Measurements from ENCODE around the gene GRM1. TPM values are rescaled to one million over a fixed set of nuclear protein-coding genes. Genes with fewer than 3 reads are reported as not detected.

GRM1 gene
- total and polyA plus RNA-seq, 9 of the 15 experiments (the other 6 are each of a cell fraction or from before 2014, with no cell fraction given): not detected

GRCh38 chr6:146146836-146147235 lies 118.0 kb downstream of the GRM1 start:
- ChIA-PET CTCF (ENCODE audit: low intra/inter-chr PET ratio) (no interaction called here), POLR2A (no interaction called here)
- no peaks in the 10 kb centered on the region for H3K4me1 ChIP-seq (replicated peaks in 1 of 2; ENCODE audit: control insufficient read depth in 2 of 2, insufficient read depth in 2 of 2, low read length in 2 of 2)
- no peak overlapping the region for H3K9ac ChIP-seq (ENCODE audit: insufficient read depth in 1 of 2, low read depth in 2 of 2, low read length in 2 of 2)
- H3K79me2 ChIP-seq (ENCODE audit: control insufficient read depth, insufficient read depth, low read length): no peaks in the 10 kb centered on the region
- BruUV-seq (replicated peaks): no TSS peak
- no peak for ATAC-seq
- no peak overlapping the region for H2AFZ ChIP-seq (ENCODE audit: low read depth, low read length)
- H4K20me1 ChIP-seq (replicated peaks; ENCODE audit: control insufficient read depth, insufficient read depth, low read length): no peaks in the 10 kb centered on the region
- DNase-seq (ENCODE audit: extremely low read depth in 1 of 4, low spot score in 3 of 4): no peak
- H3K4me2 ChIP-seq (ENCODE audit: insufficient read depth, low read length): no peak overlapping the region
- no peak for FAIRE-seq
- no peak overlapping the region for H3K4me3 ChIP-seq
- TF ChIP-seq KLF1 (tag; IDR thresholded peaks at IDR 0.05) (no peak), LEF1 (IDR thresholded peaks at IDR 0.05) (no peak), NR3C1 (CRISPR knock-in tag; IDR thresholded peaks at IDR 0.05) (no peak), PTBP1 (IDR thresholded peaks at IDR 0.05; ENCODE audit: low read depth, low read length) (no peak), BCOR (IDR thresholded peaks at IDR 0.05) (no peak), FOS (IDR thresholded peaks at IDR 0.05; ENCODE audit: extremely low read depth, insufficient read length) (no peak), ZNF583 (CRISPR knock-in tag; IDR thresholded peaks at IDR 0.05) (no peak), XRCC5 (IDR thresholded peaks at IDR 0.05; ENCODE audit: low read depth, low read length) (no peak), AFF4 (CRISPR knock-in tag; IDR thresholded peaks at IDR 0.05) (no peak), MECOM (CRISPR knock-in tag; IDR thresholded peaks at IDR 0.05) (no peak), TEAD4 (IDR thresholded peaks at IDR 0.05; ENCODE audit: low read length) (no peak), TEAD4 (CRISPR knock-in tag; IDR thresholded peaks at IDR 0.05; ENCODE audit: borderline replicate concordance) (no peak), DNMT1 (IDR thresholded peaks at IDR 0.05) (no peak), EP300 (IDR thresholded peaks at IDR 0.05; ENCODE audit: low read length) (no peak), MTA2 (IDR thresholded peaks at IDR 0.05; ENCODE audit: low read depth) (no peak), DMBX1 (CRISPR knock-in tag; IDR thresholded peaks at IDR 0.05; ENCODE audit: borderline replicate concordance) (no peak), RFX7 (CRISPR knock-in tag; IDR thresholded peaks at IDR 0.05) (no peak)
- intact Hi-C loops (cut with micrococcal nuclease): no loop called here
- in situ Hi-C loops (cut with MboI): no loop called here
- H3K9me3 ChIP-seq (replicated peaks; ENCODE audit: control insufficient read depth, insufficient read depth, low read depth, low read length): 0 out of 2 replicates have a peak, but pooled peaks cover 1% of the 10 kb centered on the region
- 0% methylated on average over 1 of the region's 1 CpG for WGBS (ENCODE audit: insufficient coverage, low coverage, missing lambda C conversion rate)
- no peak overlapping the region for H3K27ac ChIP-seq (ENCODE audit: extremely low read depth, low read depth, low read length)
- H3K9me1 ChIP-seq (ENCODE audit: control insufficient read depth, insufficient read depth, low read length): no peaks in the 10 kb centered on the region
- H3K27me3 ChIP-seq (ENCODE audit: control insufficient read depth in 2 of 2, insufficient read depth in 2 of 2, low read length in 2 of 2): no peaks in the 10 kb centered on the region
- no peaks in the 10 kb centered on the region for H3K36me3 ChIP-seq (ENCODE audit: control insufficient read depth, insufficient read depth, low read length)
